SK-N-SH (cell line): ENCODE measurements around the gene TRIM44. TPM values are rescaled to one million over a fixed set of nuclear protein-coding genes. Genes with fewer than 3 reads are reported as not detected.

Source experiments
- CTCF ChIA-PET: fragments of 300-600, 350-600 bp; formaldehyde crosslinking; extraction: SDS; loops from one replicate; lab custom pipeline; 2021; lab: Yijun Ruan, JAX
- POLR2A ChIA-PET: fragments of 350-600 bp; sonication (Branson Sonifier 250); formaldehyde crosslinking; extraction: SDS; loops from one replicate; lab custom pipeline; 2020; ENCODE audit warnings: antibody characterized with exemption, inconsistent platforms; lab: Yijun Ruan, JAX
- DNase-seq: peaks from one replicate; pipeline ENCODE4 v3.0.0; 2012
- H2AFZ ChIP-seq: fragments of 200-600 bp; sonication (generic); 2 replicates; pipeline ENCODE4 v1.8.1; 2016; ENCODE audit warnings: antibody characterized with exemption, mild to moderate bottlenecking, low read depth
- H3F3A ChIP-seq: fragments of 200-600 bp; sonication (generic); replicated peaks from 2 replicates; pipeline ENCODE3; 2016; ENCODE audit warnings: antibody characterized with exemption, mild to moderate bottlenecking; ENCODE audit not compliant: insufficient read depth
- H3K27ac ChIP-seq, 2 experiments: fragments of 200-500 bp in 1 of 2; fragments of 200-600 bp in 1 of 2; sonication (Bioruptor generic) in 1 of 2; sonication (generic), shearing (Covaris generic) in 1 of 2; 2 replicates each; pipeline versions ENCODE4 v1.5.1 to v1.6.1; 2014 to 2016; ENCODE audit warnings: low read depth in 2 of 2, inconsistent platforms in 1 of 2, low read length in 1 of 2, mild to moderate bottlenecking in 1 of 2, mixed read lengths in 1 of 2
- H3K27me3 ChIP-seq: fragments of 200-600 bp; sonication (generic), shearing (Covaris generic); 2 replicates; pipeline ENCODE4 v1.6.1; 2016; ENCODE audit warnings: mixed run types; ENCODE audit not compliant: insufficient read depth
- H3K36me3 ChIP-seq, 2 experiments: fragments of 200-500 bp in 1 of 2; fragments of 200-600 bp in 1 of 2; sonication (Bioruptor generic) in 1 of 2; sonication (generic) in 1 of 2; replicated peaks in 1 of 2; 2 replicates each; pipeline versions ENCODE3 to v1.5.1; 2014 to 2016; ENCODE audit warnings: low read length in 1 of 2, mild to moderate bottlenecking in 1 of 2; ENCODE audit not compliant: insufficient read depth in 2 of 2, control insufficient read depth in 1 of 2
- H3K4me1 ChIP-seq, 2 experiments: fragments of 200-500 bp in 1 of 2; fragments of 200-600 bp in 1 of 2; sonication (Bioruptor generic) in 1 of 2; sonication (generic), shearing (Covaris generic) in 1 of 2; 2 replicates each; pipeline versions ENCODE4 v1.5.1 to v1.6.1; 2014 to 2016; ENCODE audit warnings: low read depth in 1 of 2, low read length in 1 of 2, mixed run types in 1 of 2; ENCODE audit not compliant: insufficient read depth in 2 of 2, control insufficient read depth in 1 of 2
- H3K4me2 ChIP-seq: fragments of 200-600 bp; sonication (generic), shearing (Covaris generic); 2 replicates; pipeline ENCODE4 v1.6.1; 2017; ENCODE audit warnings: mixed run types
- H3K4me3 ChIP-seq, 2 experiments: fragments of 200-500 bp in 1 of 2; fragments of 200-600 bp in 1 of 2; sonication (Bioruptor generic) in 1 of 2; sonication (generic), shearing (Covaris generic) in 1 of 2; 2 replicates each; pipeline versions ENCODE4 v1.5.1 to v1.8.1; 2014 to 2016; ENCODE audit warnings: low read depth in 2 of 2, inconsistent platforms in 1 of 2, low read length in 1 of 2, mild to moderate bottlenecking in 1 of 2, mixed read lengths in 1 of 2, moderate library complexity in 1 of 2
- H3K79me2 ChIP-seq: fragments of 200-600 bp; sonication (generic); 2 replicates; pipeline ENCODE4 v1.8.1; 2017; ENCODE audit warnings: mild to moderate bottlenecking; ENCODE audit not compliant: insufficient read depth
- H3K9ac ChIP-seq: fragments of 200-600 bp; sonication (generic); 2 replicates; pipeline ENCODE4 v1.6.1; 2017; ENCODE audit warnings: mixed run types
- H3K9me2 ChIP-seq: fragments of 200-600 bp; sonication (generic); 2 replicates; pipeline ENCODE4 v1.6.1; 2017; ENCODE audit warnings: mixed run types
- H3K9me3 ChIP-seq: fragments of 200-600 bp; sonication (generic); 2 replicates; pipeline ENCODE4 v1.6.1; 2017; ENCODE audit warnings: mixed run types, mild to moderate bottlenecking, moderate library complexity
- H4K20me1 ChIP-seq: fragments of 200-600 bp; sonication (generic); 2 replicates; pipeline ENCODE4 v1.6.1; 2017; ENCODE audit warnings: mild to moderate bottlenecking, mixed run types; ENCODE audit not compliant: insufficient read depth
- CHD2 ChIP-seq: fragments of 150-350 bp; IDR thresholded peaks from 2 replicates; pipeline ENCODE4 v1.6.1; 2018; ENCODE audit warnings: low read length; ENCODE audit not compliant: partially characterized antibody
- CTCF ChIP-seq: fragments of 200-600 bp; sonication (generic); IDR thresholded peaks from 2 replicates; pipeline ENCODE4 v1.6.1; 2017; ENCODE audit warnings: antibody characterized with exemption, mild to moderate bottlenecking, moderate library complexity
- ELF1 ChIP-seq: IDR thresholded peaks from 2 replicates; pipeline ENCODE4 v1.4.0; 2012
- EP300 ChIP-seq, 2 experiments: IDR thresholded peaks; 2 replicates each; pipeline versions ENCODE4 v1.4.0 to v1.6.1; 2012; ENCODE audit warnings: borderline replicate concordance in 1 of 2, low read depth in 1 of 2, low read length in 1 of 2
- FOSL2 ChIP-seq: IDR thresholded peaks from 2 replicates; pipeline ENCODE4 v1.4.0; 2012; ENCODE audit warnings: low read depth, mild to moderate bottlenecking, moderate library complexity, borderline replicate concordance
- FOXM1 ChIP-seq: IDR thresholded peaks from 2 replicates; pipeline ENCODE4 v1.4.0; 2012; ENCODE audit warnings: low read depth, mild to moderate bottlenecking
- GABPA ChIP-seq: IDR thresholded peaks from 2 replicates; pipeline ENCODE4 v1.4.0; 2012; ENCODE audit warnings: low read depth, mild to moderate bottlenecking
- GATA2 ChIP-seq: sonication (generic); formaldehyde crosslinking; IDR thresholded peaks from 2 replicates; pipeline ENCODE4 v1.5.0; 2020; ENCODE audit warnings: mild to moderate bottlenecking, missing genetic modification reagents
- MAX ChIP-seq: IDR thresholded peaks from 2 replicates; pipeline ENCODE4 v1.4.0; 2012; ENCODE audit warnings: low read depth
- MEF2A ChIP-seq: IDR thresholded peaks from 2 replicates; pipeline ENCODE4 v1.4.0; 2012; ENCODE audit warnings: low read depth, borderline replicate concordance
- MXI1 ChIP-seq: IDR thresholded peaks from 2 replicates; pipeline ENCODE4 v1.6.1; 2012; ENCODE audit warnings: mild to moderate bottlenecking, low read depth, low read length, improper control_type of control experiment
- NFIC ChIP-seq: IDR thresholded peaks from 2 replicates; pipeline ENCODE4 v1.4.0; 2012; ENCODE audit warnings: borderline replicate concordance
- NRF1 ChIP-seq: IDR thresholded peaks from 2 replicates; pipeline ENCODE4 v1.6.1; 2012; ENCODE audit warnings: low read depth, mild to moderate bottlenecking, low read length
- RAD21 ChIP-seq: IDR thresholded peaks from 2 replicates; pipeline ENCODE4 v1.6.1; 2012; ENCODE audit warnings: mild to moderate bottlenecking, low read length
- REST ChIP-seq: IDR thresholded peaks from 2 replicates; pipeline ENCODE4 v1.6.1; 2012; ENCODE audit warnings: mild to moderate bottlenecking, low read depth, low read length, moderate library complexity
- RXRA ChIP-seq: IDR thresholded peaks from 2 replicates; pipeline ENCODE4 v1.4.0; 2012; ENCODE audit warnings: low read depth, mild to moderate bottlenecking, borderline replicate concordance
- SIN3A ChIP-seq: IDR thresholded peaks from 2 replicates; pipeline ENCODE4 v1.6.1; 2012; ENCODE audit warnings: low read depth, mild to moderate bottlenecking, low read length, moderate library complexity, borderline replicate concordance
- SMC3 ChIP-seq: IDR thresholded peaks from 2 replicates; pipeline ENCODE4 v1.6.1; 2012; ENCODE audit warnings: low read depth, low read length, improper control_type of control experiment
- TCF12 ChIP-seq: IDR thresholded peaks from 2 replicates; pipeline ENCODE4 v1.4.0; 2012
- TEAD4 ChIP-seq: IDR thresholded peaks from 2 replicates; pipeline ENCODE4 v1.4.0; 2012; ENCODE audit warnings: mild to moderate bottlenecking, borderline replicate concordance; ENCODE audit not compliant: insufficient read depth
- USF1 ChIP-seq: IDR thresholded peaks from 2 replicates; pipeline ENCODE4 v1.4.0; 2012; ENCODE audit warnings: low read depth, borderline replicate concordance
- USF2 ChIP-seq: fragments of 150-350 bp; IDR thresholded peaks from 2 replicates; pipeline ENCODE4 v1.6.1; 2017; ENCODE audit warnings: antibody characterized with exemption, low read length, low read depth, borderline replicate concordance
- WGBS: methylation state at CpG from one replicate; pipeline ENCODE4 v1.1.6; 2017; ENCODE audit warnings: low lambda C conversion rate; 5-methylcytosine and 5-hydroxymethylcytosine counted together
- polyA plus RNA-seq, 3 experiments: library from polyadenylated mRNA; depleted of rRNA; stranded (reverse); fragments of >200 nt; gene quantifications; 2 replicates each; pipeline ENCODE4 v1.2.3, GENCODE V29; 2012

The TRIM44 gene
- polyA plus RNA-seq, 1 of the 3 experiments (the other 2 are of a cell fraction): 34.1 TPM

- DNase-seq: no peak
- Histone ChIP-seq H3K4me1 (peaks cover 12 to 29% of the 10 kb centered on the region in 2 experiments; a peak in 3 of 4 replicates), H4K20me1 (peaks cover 37% of the 10 kb centered on the region), H3K36me3 (no peaks in the 10 kb centered on the region), H3K9ac (no peak overlapping the region), H3K27me3 (no peaks in the 10 kb centered on the region), H3K4me3 (no peak overlapping the region), H3K9me2 (no peaks in the 10 kb centered on the region), H3K79me2 (peaks cover 93% of the 10 kb centered on the region), H3F3A (no peaks in the 10 kb centered on the region), H3K9me3 (no peaks in the 10 kb centered on the region), H3K27ac (no peak overlapping the region), H3K4me2 (no peak overlapping the region), H2AFZ (no peak overlapping the region)
- no peak for TF ChIP-seq SMC3
- TF ChIP-seq EP300 (IDR thresholded peaks at IDR 0.05; ENCODE audit: borderline replicate concordance in 1 of 2, low read depth in 1 of 2, low read length in 1 of 2): no peak
- no peak for TF ChIP-seq MAX
- no peak for TF ChIP-seq FOSL2
- no peak for TF ChIP-seq USF2
- ChIA-PET POLR2A (no interaction called here), CTCF (interaction anchor here (1.5 kb wide), 1 partner anchor 144 kb away, joined by 4 read pairs; no protein-coding TSS in a partner anchor)
- 92% methylated on average over 4 of the region's 4 CpGs for WGBS
Observed at GRCh38 chr11:35678471-35678870, 15.9 kb downstream of the TRIM44 start.

- Histone ChIP-seq H3K4me3 (no peak overlapping the region), H3K27me3 (no peaks in the 10 kb centered on the region)
- POLR2A ChIA-PET: no interaction called here
- no peak for TF ChIP-seq RXRA
- no peak for TF ChIP-seq RAD21
- no peak for TF ChIP-seq TCF12
- TF ChIP-seq NFIC: no peak
- TF ChIP-seq EP300 (IDR thresholded peaks at IDR 0.05; ENCODE audit: borderline replicate concordance in 1 of 2, low read depth in 1 of 2, low read length in 1 of 2): no peak
- TF ChIP-seq MEF2A: no peak
- TF ChIP-seq CTCF: no peak
- no peak for TF ChIP-seq REST
- TF ChIP-seq USF1: no peak
- TF ChIP-seq GATA2 (CRISPR knock-in tag): no peak
- no peak for TF ChIP-seq TEAD4
- TF ChIP-seq CHD2: no peak
- no peak for TF ChIP-seq FOXM1
- TF ChIP-seq SIN3A: no peak
- TF ChIP-seq SMC3: no peak
- no peak for TF ChIP-seq ELF1
- TF ChIP-seq NRF1: no peak
- no peak for TF ChIP-seq MXI1
- TF ChIP-seq GABPA: no peak
- TF ChIP-seq, all 33 proteins: peak for 0
- WGBS: 95% methylated on average over 1 of the region's 1 CpG
- no peak for DNase-seq
- CTCF ChIA-PET: interaction anchor here (1.5 kb wide), 1 partner anchor 143 kb away, joined by 4 read pairs; no protein-coding TSS in a partner anchor
- Histone ChIP-seq H2AFZ (no peak overlapping the region), H4K20me1 (peaks cover 35% of the 10 kb centered on the region), H3K4me2 (no peak overlapping the region), H3K4me1 (peaks cover 12 to 29% of the 10 kb centered on the region in 2 experiments; a peak in 3 of 4 replicates), H3K9me3 (no peaks in the 10 kb centered on the region), H3F3A (no peaks in the 10 kb centered on the region), H3K9me2 (no peaks in the 10 kb centered on the region), H3K9ac (no peak overlapping the region), H3K36me3 (no peaks in the 10 kb centered on the region), H3K27ac (no peak overlapping the region), H3K79me2 (peaks cover 93% of the 10 kb centered on the region)
Observed at GRCh38 chr11:35678975-35679374, 16.4 kb downstream of the TRIM44 start.
